Fibroblast of mammary gland (primary cell): Measurements from ENCODE around the gene RMDN2.
"Not testable (repeated sequence)": the region's sequence is repeated elsewhere in the genome, so short reads cannot be mapped to it uniquely, and the experiment has no call there.

Experiments
- DNase-seq: peaks from one replicate; pipeline ENCODE4 v3.0.0-alpha.2; 2010; ENCODE audit warnings: low read depth
- H3K4me3 ChIP-seq: 2 replicates; pipeline ENCODE4 v1.5.1; 2011; ENCODE audit warnings: low read depth, mild to moderate bottlenecking, low read length, moderate library complexity; ENCODE audit not compliant: control insufficient read depth
- TF ChIP-seq, protein P1 (sequence below): conservative IDR thresholded peaks from 2 replicates; pipeline ENCODE4 v1.5.1; 2011; ENCODE audit warnings: low read depth, low read length, inconsistent platforms; ENCODE audit not compliant: control insufficient read depth, insufficient read depth

RMDN2 gene

GRCh38 chr2:37926635-37927034 lies 1.5 kb downstream of the RMDN2 start:
- no peak for DNase-seq
- TF ChIP-seq, protein P1, sequence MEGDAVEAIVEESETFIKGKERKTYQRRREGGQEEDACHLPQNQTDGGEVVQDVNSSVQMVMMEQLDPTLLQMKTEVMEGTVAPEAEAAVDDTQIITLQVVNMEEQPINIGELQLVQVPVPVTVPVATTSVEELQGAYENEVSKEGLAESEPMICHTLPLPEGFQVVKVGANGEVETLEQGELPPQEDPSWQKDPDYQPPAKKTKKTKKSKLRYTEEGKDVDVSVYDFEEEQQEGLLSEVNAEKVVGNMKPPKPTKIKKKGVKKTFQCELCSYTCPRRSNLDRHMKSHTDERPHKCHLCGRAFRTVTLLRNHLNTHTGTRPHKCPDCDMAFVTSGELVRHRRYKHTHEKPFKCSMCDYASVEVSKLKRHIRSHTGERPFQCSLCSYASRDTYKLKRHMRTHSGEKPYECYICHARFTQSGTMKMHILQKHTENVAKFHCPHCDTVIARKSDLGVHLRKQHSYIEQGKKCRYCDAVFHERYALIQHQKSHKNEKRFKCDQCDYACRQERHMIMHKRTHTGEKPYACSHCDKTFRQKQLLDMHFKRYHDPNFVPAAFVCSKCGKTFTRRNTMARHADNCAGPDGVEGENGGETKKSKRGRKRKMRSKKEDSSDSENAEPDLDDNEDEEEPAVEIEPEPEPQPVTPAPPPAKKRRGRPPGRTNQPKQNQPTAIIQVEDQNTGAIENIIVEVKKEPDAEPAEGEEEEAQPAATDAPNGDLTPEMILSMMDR: no peak
- H3K4me3 ChIP-seq: no peak overlapping the region

- no peak overlapping the region for H3K4me3 ChIP-seq
- TF ChIP-seq, protein P1: no peak
- DNase-seq: no peak
Measured at GRCh38 chr2:37928377-37928776, 3.3 kb downstream of the RMDN2 start.

GRCh38 chr2:37930392-37930791 lies 5.3 kb downstream of the RMDN2 start:
- not testable (repeated sequence) for H3K4me3 ChIP-seq

DNA sequence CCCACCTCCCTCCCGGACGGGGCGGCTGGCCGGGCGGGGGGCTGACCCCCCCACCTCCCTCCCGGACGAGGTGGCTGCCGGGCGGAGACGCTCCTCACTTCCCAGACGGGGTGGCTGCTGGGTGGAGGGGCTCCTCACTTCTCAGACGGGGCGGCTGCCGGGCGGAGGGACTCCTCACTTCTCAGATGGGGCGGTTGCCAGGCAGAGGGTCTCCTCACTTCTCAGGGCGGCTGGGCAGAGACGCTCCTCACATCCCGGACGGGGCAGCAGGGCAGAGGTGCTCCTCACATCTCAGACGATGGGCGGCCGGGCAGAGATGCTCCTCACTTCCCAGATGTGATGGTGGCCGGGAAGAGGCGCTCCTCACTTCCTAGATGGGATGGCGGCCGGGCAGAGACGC lies 7.8 kb downstream of the RMDN2 start:
- not testable (repeated sequence) for H3K4me3 ChIP-seq

More at GRCh38 chr2:37930392-37930791, 5.3 kb downstream of the RMDN2 start:
- not testable (repeated sequence) for DNase-seq

GRCh38 chr2:37934591-37935513 lies 9.8 kb downstream of the RMDN2 start:
- H3K4me3 ChIP-seq: no peak overlapping the region
- DNase-seq: no peak
- TF ChIP-seq, protein P1: no peak

More for the DNA sequence above, 7.8 kb downstream of the RMDN2 start:
- DNase-seq: not testable (repeated sequence)

DNA sequence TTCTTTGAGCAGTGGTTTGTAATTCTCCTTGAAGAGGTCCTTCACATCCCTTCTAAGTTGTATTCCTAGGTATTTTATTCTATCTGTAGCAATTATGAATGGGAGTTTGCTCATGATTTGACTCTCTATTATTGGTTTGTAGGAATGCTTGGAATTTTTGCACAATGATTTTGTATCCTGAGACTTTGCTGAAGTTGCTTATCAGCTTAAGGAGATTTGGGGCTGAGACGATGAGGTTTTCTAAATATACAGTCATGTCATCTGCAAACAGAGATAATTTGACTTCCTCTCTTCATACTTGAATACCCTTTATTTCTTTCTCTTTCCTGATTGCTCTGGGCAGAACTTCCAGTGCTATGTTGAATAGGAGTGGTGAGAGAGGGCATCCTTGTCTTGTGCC lies 12.5 kb downstream of the RMDN2 start:
- not testable (repeated sequence) for DNase-seq, H3K4me3 ChIP-seq

GRCh38 chr2:37941267-37941666 lies 16.2 kb downstream of the RMDN2 start:
- DNase-seq, H3K4me3 ChIP-seq: not testable (repeated sequence)

DNA sequence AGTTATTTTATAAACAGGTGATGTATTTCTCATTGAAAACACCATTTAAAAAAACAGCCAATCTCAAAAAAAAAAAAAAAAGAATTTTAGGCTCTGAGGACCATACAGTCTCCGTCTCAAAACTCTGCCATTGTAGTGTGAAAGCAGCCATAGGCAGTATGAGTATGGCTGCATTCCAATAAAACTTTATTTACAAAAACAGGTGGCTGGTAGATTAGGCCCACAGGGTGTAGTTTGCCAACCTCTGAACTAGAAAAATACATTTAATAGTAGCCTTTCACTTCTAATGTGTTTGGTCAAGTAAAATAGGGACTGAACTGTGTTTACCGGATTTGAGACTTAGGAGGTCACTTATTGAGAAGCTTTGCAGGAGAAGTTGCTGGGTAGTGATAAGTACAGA lies 19.2 kb downstream of the RMDN2 start:
- no peak overlapping the region for H3K4me3 ChIP-seq
- TF ChIP-seq, protein P1: no peak
- DNase-seq: no peak

DNA sequence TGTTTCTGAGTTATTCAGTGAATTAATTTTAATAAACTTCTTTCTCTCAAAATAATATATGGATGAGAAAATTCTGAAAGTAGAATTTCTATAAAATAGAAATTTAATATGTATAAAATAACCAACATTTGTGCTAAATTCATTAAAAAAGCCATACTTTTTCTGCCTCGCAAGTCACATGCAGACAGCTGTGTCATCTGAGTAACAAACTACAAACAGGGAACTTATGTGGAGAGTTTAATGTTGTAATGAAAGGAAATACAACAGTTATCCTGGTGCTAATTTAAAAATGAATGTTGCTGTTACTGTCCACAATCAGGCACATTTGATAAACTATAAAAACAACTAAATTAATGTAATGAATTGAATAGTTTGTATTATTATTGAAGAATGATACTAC lies 22.2 kb downstream of the RMDN2 start:
- no peak for DNase-seq
- TF ChIP-seq, protein P1: no peak

GRCh38 chr2:37962018-37962739 lies 37.1 kb downstream of the RMDN2 start:
- not testable (repeated sequence) for H3K4me3 ChIP-seq

More for the DNA sequence above, 22.2 kb downstream of the RMDN2 start:
- H3K4me3 ChIP-seq: no peak overlapping the region

DNA sequence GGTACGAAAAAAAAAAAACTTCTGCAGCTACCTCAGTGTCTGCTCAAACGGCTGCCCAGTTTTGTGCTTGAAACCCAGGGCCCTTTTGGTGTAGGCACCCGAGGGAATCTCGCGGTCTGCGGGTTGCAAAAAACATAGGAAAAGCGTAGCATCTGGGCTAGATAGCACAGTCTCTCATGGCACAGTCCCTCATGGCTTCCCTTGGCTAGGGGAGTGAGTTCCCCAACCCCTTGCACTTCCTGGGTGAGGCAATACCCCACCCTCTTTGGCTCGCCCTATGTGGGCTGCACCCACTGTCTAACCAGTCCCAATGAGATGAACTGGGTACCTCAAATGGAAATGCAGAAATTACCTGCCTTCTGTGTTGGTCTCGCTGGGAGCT lies 37.6 kb downstream of the RMDN2 start:
- DNase-seq, H3K4me3 ChIP-seq: not testable (repeated sequence)

More at GRCh38 chr2:37962018-37962739, 37.1 kb downstream of the RMDN2 start:
- DNase-seq: not testable (repeated sequence)

GRCh38 chr2:37963901-37964300 lies 38.8 kb downstream of the RMDN2 start:
- H3K4me3 ChIP-seq, DNase-seq: not testable (repeated sequence)
